GM18502 (cell line): ENCODE data around the gene FTO.
A peak's percentile ranks its signal among the peaks of the same experiment; 100 is the strongest.

Experiments used
- ATAC-seq: cut with Tn5 transposase; IDR thresholded peaks from one replicate; pipeline ENCODE4 v1.9.1; 2021; ENCODE audit warnings: mild to moderate bottlenecking; ENCODE audit not compliant: unreplicated experiment, poor library complexity

Gene FTO

DNA sequence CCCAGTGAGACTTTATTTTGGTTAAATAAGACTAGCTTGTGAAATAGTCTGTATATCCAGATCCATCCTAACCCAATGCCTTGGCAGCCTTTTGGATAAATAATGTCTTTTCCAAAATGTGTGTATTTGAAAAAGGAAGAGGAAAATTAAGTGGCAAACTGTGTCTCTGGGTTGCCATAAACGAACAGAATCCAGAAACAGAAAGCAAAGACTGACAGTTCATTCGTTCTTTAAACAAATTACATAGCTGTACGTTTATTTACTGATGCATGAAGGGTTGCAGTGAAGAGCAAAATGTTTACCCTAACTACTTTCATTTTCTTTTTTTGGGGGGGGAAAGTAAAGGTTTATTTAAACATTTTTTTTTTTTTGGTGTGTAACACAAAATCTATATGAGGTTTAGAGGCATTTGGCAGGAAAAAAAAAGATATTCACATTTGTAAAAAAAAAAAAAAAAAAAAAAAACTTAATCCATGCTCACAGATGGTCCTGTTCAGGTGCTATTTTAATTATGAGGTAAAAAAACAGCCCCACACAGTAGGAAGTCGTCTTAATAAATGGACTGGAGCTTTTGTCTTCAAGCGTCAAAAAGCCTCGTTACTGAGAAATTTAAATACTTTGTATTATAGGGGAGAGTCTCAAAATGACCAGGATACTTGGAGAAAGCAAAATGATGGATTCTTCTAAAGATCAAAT is 245.9 kb downstream of the FTO start:
- no peak for ATAC-seq

DNA sequence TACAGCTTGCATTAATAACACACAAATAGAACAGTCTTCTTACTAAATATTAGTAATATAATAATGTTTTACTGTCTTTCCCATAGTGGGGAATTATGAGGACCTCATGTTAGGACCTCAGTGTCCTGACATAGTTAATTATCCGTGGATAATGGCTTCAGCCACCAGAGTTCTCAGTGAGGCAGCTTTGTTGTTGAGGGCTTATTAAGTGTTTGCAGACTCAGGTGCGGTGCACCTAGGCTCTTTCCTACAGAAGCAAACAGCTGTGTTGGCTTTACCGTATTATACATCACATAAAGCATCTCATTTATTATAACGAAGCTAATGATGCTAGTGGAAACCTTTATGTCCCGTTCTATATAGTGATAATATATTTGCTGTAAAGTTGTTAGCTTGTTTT is 246.7 kb downstream of the FTO start:
- no peak for ATAC-seq

DNA sequence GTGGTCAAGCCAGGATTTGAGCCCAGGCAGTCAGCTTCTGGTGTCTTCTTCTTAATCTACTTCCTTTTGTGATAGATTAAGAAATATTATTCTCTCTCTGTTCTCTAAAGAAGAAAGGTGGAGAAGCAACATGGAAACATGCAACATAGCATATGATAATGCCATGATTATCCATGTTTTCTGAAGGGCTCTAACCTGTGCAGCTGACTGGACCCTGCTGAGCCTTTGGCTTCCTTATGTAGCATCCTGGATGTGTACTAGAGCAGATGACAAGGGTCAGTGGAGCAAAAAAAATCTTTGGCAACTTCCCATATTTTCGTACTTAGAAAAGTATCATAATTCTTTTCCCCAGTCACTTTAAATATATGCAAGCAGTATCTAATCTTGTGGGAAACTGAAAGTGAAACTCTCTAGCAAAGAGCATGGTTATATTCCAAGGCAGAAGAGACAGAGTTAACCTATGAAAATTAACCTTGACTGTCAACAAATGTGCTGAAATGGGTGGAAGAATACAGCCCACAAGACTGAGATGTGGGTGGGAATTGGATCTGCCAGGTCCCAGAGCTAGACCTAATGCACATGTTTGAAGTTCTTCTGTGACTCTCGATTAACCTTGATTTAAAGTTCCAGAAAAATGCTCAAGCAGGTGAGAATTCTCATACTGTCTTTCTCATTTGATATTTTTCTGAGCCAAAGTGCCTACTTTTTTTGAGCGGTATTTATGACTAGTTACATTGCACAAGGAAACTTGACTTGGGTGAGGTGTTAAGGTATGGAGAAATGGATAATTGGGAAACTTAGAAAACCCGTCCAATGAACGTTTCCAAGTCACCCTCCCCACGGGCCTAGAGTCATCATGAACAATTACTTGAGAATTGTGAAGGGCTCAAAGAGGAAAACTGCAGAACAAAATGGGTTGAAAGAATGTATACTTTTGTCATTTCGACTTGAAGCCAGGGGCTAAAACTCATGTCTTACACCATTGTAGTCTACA is 248.6 kb downstream of the FTO start:
- ATAC-seq: peak; percentile 64

DNA sequence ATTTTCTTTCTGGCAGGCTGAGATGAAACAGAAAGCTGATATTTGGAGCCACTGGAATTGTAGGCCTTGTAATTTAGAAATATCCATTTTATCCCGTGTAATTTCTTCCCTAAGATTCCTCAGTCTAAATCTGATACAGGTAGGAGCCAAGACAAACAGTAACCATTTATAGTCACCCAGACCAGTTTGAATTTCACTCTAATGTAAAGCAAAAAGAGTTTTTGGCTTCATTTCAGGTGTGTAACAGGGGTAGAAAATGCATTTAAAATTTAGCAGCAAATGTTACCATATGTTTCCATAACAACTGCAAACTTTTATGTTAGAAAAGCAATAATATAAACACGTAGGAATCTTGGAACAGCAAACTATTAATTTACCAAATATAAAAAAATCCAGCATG is 249.4 kb downstream of the FTO start:
- ATAC-seq: no peak

DNA sequence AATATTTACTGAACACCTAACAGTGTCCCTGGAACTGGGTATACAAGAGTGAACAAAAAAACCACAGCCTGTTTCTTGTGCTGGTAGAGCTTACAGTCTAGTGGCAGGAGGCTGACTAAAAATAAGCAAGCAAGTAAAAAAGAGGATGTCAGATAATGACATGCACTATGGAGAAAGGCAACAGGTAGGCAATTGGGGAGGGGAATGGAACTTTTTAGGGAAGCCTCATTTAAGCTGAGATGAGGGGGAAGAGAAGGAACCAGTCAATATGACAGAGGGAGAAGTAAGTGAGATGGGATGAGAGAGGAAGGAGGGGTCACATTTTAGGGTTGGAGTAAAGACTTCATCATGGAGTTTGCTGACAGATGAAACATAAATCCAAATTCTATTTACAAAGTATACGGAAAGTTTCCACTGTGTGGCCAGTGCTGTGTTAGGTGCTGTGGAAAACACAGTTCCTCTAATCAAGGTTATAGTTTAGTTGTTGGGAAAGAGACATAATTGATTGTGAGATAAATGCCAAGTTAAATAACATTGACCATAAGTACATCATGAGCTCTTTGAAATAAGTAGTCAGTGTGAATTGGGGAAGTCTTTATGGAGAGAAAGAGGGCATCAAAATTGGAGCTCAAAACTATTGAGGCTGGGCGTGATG is 251.4 kb downstream of the FTO start:
- no peak for ATAC-seq

DNA sequence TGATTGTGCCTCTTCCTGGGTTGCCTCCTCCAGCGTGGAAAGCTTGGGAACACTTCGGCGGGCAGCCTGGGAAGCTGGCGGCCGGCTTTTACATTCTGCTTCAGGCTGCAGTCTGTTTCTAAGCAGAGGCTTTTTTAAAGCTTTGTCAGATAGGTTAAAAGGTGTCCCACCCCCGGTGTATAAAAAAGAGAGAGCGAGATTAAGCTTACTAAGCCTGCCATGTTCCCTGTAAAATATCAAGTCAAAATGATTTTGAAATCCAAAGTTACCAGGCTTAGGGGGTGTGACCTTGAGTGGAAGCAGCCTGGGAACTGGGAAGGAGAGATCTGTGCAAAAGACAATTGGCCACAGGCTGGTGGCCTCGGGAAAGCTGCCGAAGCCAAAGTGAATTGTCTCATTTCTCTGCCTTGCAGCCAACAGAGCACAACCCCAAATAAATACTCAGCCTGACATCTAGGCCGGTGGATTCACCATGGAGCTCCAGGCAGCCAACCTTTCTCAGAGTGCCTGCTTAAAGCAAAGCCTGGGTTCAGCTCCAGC is 254.5 kb downstream of the FTO start:
- no peak for ATAC-seq

DNA sequence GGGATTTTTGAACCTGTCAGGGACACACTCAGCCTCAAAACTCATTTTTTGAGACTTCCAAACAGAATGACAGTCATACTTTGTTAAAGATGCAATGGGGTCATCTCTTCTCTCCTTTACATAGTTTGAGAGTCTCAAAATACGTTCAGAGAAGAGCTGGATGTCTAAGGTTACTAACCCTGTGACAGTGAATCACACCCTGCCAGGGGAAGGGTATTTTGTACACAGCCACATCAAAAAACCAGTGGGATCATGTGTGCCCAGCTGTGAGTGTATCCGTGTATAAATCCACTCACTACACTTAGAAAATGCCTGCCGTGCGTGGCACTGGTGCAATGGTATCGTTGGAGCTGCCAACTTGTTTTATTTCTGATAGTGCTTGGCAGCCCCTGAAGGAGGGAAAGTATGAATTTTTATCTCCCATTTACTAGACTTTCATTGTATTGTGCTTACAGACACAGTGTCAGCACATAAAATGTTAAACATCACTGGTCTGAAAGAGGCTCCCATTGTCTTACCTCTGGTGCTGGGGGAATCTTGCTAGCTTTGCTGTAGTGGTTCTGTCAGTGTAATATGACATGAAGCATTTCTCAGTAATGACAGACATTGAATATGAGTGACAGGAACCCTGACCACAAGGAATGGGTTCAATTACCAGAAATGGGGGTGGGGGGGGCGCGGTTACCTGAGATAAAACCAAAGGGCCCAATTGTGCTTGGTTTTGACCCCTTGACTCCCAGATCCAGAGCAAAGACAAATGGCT is 256.3 kb downstream of the FTO start:
- no peak for ATAC-seq

DNA sequence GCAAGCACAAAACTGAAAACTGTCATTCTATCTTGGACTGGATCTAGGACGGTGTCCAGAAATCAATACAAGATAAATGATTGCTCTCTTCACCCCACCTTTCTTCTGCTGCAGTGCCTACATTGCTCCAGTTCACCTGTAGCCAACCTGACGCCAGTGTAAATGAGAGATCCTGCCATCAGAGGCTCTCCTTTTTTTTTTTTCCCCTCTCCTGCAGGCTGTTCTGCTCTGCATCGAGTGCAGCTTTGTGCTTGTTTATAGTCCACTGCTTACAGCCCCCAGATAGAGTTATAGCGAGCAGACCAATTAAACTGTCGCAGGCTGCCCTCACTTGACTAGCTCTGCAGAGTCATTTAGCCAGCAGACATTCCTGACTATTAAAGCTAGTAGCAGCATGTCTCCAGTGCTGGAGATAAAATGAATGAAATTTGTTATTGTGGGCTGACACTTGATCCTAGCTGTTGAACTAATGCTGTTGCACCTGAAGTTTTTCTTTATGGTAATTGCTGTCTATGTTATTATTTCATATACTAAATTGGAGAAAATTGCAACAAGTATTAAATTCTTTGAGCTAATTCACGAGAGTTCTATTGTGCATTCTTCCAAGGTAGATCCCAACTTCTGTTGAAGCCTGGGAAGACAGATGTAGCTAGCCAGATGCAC is 257.1 kb downstream of the FTO start:
- ATAC-seq: no peak

DNA sequence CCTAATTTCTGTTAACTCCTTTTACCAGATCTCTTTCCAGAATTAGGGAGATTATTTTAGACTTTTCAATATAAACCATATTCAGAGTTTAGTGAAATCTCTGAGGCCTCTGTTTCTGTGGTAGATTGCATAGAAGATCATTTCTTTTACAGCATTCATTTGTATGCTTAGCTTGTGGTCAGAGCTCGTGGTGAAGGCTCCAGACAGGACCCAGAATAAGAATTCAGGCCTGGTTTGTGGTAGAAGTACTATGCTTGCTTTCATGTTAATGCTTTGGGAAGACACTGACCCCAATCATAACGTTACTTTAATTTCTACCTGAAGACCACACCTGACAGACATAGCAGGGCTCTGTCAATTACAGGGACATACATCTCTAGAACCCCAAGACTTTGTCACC is 258.1 kb downstream of the FTO start:
- ATAC-seq: no peak

DNA sequence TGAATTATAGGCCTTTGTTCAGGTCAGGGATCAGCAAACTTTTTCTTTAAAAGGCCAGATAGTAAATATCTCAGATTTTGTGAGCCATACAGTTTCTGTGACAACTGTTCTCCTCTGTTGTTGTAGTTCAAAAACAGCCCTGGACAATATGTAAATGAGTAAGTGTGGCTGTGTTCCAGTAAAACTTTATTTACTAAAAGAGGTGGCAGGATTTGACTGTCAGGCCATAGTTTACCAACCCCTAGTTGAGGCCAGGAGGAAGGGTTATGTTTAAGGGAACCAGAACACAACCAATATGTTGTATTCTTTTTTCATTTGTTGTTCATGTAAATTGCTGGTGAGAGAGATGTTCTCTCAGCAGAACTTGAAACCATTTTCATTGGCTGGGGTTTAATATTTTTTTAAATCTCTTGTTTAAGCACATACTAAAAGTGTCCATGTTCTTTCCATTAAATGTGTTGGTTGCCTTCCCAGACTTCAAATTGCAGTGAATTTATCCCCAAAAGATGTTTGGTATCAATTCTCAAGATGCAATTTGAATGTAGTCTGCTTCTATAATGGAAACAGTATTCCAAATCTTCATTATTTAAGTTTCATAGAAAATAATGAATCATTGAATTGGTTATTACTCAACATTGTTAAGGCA is 260.3 kb downstream of the FTO start:
- no peak for ATAC-seq

DNA sequence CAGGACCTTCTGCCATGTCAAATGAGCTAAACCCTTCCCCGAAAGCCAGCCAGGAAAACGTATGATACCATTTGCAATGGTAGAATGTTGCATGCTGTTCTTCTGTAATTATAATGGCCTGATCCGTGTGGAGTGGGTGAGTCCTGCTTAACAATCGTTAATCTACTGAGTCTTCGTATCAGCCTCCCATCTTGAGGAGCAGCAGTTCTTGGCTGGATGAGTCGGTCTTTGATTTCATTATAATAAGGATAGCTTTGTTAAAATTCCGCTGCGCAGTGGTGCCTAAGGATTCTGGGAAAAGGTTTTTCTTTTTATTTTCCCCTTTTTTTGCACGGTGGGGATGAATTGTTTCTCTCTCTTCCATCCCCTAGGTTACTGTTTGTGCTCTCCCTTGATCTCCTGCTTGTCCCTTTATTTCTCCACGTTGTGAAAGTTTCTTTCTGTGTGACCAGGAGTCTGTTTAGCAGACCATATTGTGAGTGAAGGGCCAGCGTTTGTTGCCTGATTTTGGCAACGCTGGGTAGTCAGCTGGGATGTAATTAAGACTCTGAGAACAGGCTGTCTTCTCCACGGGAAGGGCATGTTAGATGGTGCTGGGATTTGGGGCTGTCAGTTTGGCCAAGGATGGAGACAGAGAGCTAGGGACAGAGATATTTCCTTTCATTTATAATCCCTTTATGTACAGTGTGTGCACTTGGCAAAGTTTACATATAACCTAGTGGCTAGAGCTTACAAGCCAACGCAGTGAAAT is 263.0 kb downstream of the FTO start:
- no peak for ATAC-seq

DNA sequence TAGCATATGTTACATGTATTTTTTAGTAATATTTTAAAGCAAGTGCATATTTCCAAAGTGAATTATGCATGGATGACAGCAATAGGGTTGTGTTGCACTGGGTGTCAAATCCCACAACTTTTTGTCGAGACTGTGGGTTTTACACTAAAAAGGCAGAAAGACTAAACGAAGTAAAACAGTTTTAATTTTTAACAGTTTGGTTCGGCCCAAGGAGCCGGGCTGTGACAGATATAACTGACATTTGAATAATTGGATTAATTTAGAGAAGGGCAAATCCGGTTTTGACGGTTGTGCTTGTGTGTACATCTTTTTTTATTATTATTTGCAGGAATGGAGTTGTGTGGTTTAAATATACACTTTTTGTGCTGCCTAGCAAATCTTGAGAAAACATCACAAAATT is 263.6 kb downstream of the FTO start:
- no peak for ATAC-seq

DNA sequence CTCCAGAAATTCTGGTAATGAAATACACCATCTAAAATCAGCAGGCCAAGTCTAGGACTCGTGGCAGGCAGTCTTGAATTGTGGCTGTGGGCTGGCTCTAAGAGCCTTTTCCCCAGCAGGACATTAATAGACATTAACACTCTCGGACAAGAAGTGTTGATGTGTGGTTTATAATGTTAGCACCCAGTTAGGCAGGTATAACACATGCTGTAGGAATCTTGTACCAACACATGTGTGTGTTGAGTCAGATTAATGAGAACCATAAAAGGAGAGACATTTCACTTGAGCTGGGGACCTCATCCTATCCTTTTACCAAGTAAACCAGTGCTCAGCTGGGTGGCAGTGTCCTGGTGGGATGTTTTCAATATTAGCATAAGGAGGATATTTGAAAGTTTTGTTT is 264.5 kb downstream of the FTO start:
- no peak for ATAC-seq

DNA sequence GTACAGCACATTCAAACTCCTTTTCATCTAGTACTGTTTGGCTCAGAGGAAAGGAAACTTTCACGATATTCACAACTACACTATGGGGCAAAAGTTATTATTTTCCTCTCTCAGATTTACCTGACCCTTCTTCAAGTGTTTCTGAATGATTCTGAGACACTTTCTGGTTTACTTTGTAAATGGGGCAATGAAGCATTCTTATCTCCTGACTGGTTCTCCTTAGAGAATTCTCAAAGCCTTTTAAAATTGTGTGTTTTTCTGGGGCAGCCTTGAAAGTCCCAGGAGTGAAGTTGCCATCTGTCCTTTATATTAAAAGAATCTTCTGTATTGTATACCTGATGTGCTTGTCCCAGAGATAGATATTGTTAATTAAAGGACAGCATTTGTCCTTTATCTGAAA is 264.9 kb downstream of the FTO start:
- ATAC-seq: no peak

DNA sequence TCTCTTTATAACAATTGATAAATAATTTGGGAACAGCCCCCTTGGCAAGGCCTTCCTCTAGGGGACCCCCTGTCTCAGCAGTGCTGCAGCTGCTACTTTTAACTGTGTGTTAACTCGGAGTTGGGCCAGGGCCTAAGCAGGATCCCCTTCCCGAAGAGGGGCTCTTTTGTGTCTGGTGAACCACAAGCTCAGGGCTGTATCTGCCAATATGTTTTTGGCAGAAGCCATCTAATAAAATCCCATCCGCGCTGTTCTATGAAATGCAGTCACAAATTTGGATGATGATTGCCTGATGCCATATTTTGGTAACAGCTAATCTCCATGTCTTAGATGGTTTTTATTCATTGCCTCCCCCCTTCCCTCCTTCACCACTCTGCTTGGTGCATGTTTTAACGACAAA is 267.7 kb downstream of the FTO start:
- no peak for ATAC-seq

DNA sequence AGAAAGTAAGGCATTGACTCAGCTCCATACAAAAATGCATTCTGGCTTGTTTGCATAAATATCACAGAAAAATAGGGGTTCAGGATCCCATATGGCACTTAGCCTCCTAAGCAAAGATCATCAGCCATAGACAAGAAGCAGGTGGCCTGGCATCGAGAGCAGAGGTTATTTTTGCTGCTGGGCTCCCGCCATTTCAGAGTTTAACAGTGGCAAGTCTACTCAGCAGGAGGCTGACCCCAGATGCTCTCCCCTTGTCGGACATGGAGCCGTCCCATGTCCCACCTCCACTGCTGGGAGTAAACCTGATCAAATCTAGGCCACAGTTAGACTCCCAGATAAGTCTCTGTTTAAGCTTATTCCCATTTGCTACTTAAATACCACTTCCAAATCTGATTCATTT is 269.1 kb downstream of the FTO start:
- ATAC-seq: no peak

DNA sequence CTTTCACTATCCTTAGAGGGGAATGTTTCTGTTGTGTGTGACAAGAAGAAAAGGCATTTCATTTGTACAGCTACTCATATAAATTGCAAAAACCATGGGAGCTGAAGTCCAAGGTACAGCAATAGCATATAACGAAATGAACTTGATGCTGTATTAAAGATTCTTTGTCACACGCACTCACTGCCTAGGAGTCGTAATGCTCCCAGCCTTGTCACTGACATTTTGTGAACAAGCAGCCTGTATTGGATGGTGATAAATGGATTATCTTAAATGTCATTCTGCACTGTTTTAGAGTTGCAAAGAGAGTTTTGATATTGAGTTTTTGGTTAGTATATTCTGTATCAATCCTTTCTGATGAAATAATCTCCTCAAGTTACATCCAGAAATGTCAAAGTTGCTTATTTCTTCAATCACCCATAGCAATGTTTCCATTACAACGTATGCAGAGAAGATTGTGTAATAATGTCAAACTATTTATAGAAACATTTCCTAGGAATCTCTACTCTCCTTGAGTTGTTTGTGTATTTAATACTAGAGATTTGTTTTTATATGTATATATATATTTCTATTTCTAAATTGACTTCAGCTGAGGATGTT is 270.6 kb downstream of the FTO start:
- no peak for ATAC-seq

DNA sequence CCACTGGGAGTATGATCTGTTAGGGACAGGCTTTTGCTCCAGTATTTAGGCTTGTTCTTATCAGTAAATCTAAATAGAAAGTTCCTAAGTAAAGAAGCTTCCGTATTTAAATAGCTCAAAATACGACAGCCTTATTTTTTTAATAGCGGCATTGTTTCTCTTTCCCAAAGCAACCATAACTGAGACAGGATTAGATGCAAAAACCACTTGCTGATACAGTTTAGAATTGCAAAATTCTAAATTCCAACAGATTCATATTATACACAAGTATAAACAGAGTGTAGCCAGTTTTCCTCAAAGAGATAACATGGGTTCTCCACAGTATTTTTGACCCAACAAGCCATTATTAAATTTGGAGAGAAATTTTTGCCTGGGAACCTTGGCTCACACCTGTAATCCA is 276.7 kb downstream of the FTO start:
- ATAC-seq: no peak
